KBM-7 (cell line): ENCODE data around the gene PDIA5.

Experiments
- DNase-seq: peaks from one replicate; pipeline ENCODE4 v3.0.0-alpha.2; 2015
- in situ Hi-C: fragments of 300-500 bp; cut with MboI; formaldehyde crosslinking; loops from 2 replicates; pipeline ENCODE4 v1.14.3; 2020; ENCODE audit warnings: low sequenced_read_pairs, low pct_unique_long_range_greater_than_20kb, mixed read lengths

Gene PDIA5

GRCh38 chr3:123037015-123037375, 29.8 kb upstream of the PDIA5 start:
- in situ Hi-C loops = no loop called here
- no peak for DNase-seq

GRCh38 chr3:123038751-123039150, 28.1 kb upstream of the PDIA5 start:
- in situ Hi-C loops = no loop called here

GRCh38 chr3:123039178-123039577, 27.6 kb upstream of the PDIA5 start:
- in situ Hi-C loops = no loop called here
- DNase-seq = no peak

More at GRCh38 chr3:123038751-123039150, 28.1 kb upstream of the PDIA5 start:
- no peak for DNase-seq

- in situ Hi-C loops = no loop called here
Observed at GRCh38 chr3:123042413-123042812, 24.4 kb upstream of the PDIA5 start.

GRCh38 chr3:123044981-123045763, 21.7 kb upstream of the PDIA5 start:
- no peak for DNase-seq
- in situ Hi-C loops = no loop called here

More at GRCh38 chr3:123042413-123042812, 24.4 kb upstream of the PDIA5 start:
- DNase-seq = no peak

GRCh38 chr3:123046262-123047061, 20.4 kb upstream of the PDIA5 start:
- in situ Hi-C loops = no loop called here
- no peak for DNase-seq

GRCh38 chr3:123047062-123047319, 19.8 kb upstream of the PDIA5 start:
- DNase-seq = no peak
- in situ Hi-C loops = no loop called here

- peak; percentile 17 for DNase-seq
- in situ Hi-C loops = no loop called here
Observed at GRCh38 chr3:123048480-123049237, 18.2 kb upstream of the PDIA5 start.

- in situ Hi-C loops = no loop called here
- no peak for DNase-seq
Observed at GRCh38 chr3:123050666-123051065, 16.2 kb upstream of the PDIA5 start.

- DNase-seq = no peak
- in situ Hi-C loops = no loop called here
Observed at GRCh38 chr3:123053107-123053506, 13.7 kb upstream of the PDIA5 start.

- no peak for DNase-seq
Observed at GRCh38 chr3:123054109-123054778, 12.6 kb upstream of the PDIA5 start.

GRCh38 chr3:123054931-123055330, 11.9 kb upstream of the PDIA5 start:
- no peak for DNase-seq
- in situ Hi-C loops = no loop called here

More at GRCh38 chr3:123054109-123054778, 12.6 kb upstream of the PDIA5 start:
- in situ Hi-C loops = no loop called here

GRCh38 chr3:123055352-123055751, 11.5 kb upstream of the PDIA5 start:
- no peak for DNase-seq
- in situ Hi-C loops = no loop called here

- in situ Hi-C loops = no loop called here
- no peak for DNase-seq
Observed at GRCh38 chr3:123058505-123058904, 8.3 kb upstream of the PDIA5 start.

- no peak for DNase-seq
- in situ Hi-C loops = no loop called here
Observed at GRCh38 chr3:123060054-123060453, 6.8 kb upstream of the PDIA5 start.

- in situ Hi-C loops = no loop called here
Observed at GRCh38 chr3:123061856-123062255, 5.0 kb upstream of the PDIA5 start.

GRCh38 chr3:123063034-123063433, 3.8 kb upstream of the PDIA5 start:
- in situ Hi-C loops = no loop called here
- DNase-seq = no peak

More at GRCh38 chr3:123061856-123062255, 5.0 kb upstream of the PDIA5 start:
- DNase-seq = no peak

- in situ Hi-C loops = no loop called here
Observed at GRCh38 chr3:123064506-123064905, 2.3 kb upstream of the PDIA5 start.

GRCh38 chr3:123064914-123065313, 1.9 kb upstream of the PDIA5 start:
- DNase-seq = peak; percentile 34
- in situ Hi-C loops = no loop called here

More at GRCh38 chr3:123064506-123064905, 2.3 kb upstream of the PDIA5 start:
- DNase-seq = no peak

- in situ Hi-C loops = no loop called here
- DNase-seq = no peak
Observed at GRCh38 chr3:123066599-123066895, 278 bp upstream of the PDIA5 start.
